Caco-2 (cell line): Measurements from ENCODE around the gene MTM1. TPM values are rescaled to one million over a fixed set of nuclear protein-coding genes. Genes with fewer than 3 reads are reported as not detected.

Experiments used
- BruUV-seq: library from RNA; stranded (reverse); fragments of 400-500 nt; replicated peaks from 2 replicates; lab custom pipeline; 2021; lab: Mats Ljungman, UMichigan
- CTCF ChIA-PET: fragments of 300-600 bp; sonication (Branson Sonifier 250); formaldehyde crosslinking; loops from one replicate; lab custom pipeline; 2022; ENCODE audit warnings: antibody characterized with exemption; lab: Charles Lee
- POLR2A ChIA-PET: fragments of 300-600 bp; sonication (Branson Sonifier 250); formaldehyde crosslinking; loops from one replicate; lab custom pipeline; 2022; ENCODE audit warnings: antibody characterized with exemption; lab: Charles Lee
- DNase-seq, 2 experiments: peaks; one replicate each; pipeline versions ENCODE4 v3.0.0 to v3.0.0-alpha.2; 2020 to 2022
- H3K27me3 ChIP-seq: replicated peaks from 2 replicates; pipeline ENCODE4 v1.6.0; 2011; ENCODE audit warnings: low read length; ENCODE audit not compliant: control insufficient read depth, insufficient read depth
- H3K36me3 ChIP-seq: 2 replicates; pipeline ENCODE4 v1.5.1; 2011; ENCODE audit warnings: low read length; ENCODE audit not compliant: control insufficient read depth, insufficient read depth
- H3K4me1 ChIP-seq: fragments of 250-450 bp; sonication (Bioruptor Pico); 2 replicates; pipeline ENCODE4 v1.5.1; 2020; ENCODE audit warnings: mild to moderate bottlenecking
- H3K4me3 ChIP-seq: 2 replicates; pipeline ENCODE4 v1.5.1; 2011; ENCODE audit warnings: low read depth, mild to moderate bottlenecking, control low read depth, low read length
- H3K9me3 ChIP-seq: fragments of 250-450 bp; sonication (Bioruptor Pico); 2 replicates; pipeline ENCODE4 v1.5.1; 2020; ENCODE audit warnings: mild to moderate bottlenecking, moderate library complexity
- H3K27ac Mint-ChIP-seq: one replicate; pipeline ENCODE4 v1.8.0; 2022; ENCODE audit warnings: mixed read lengths; ENCODE audit not compliant: unreplicated experiment
- H3K27me3 Mint-ChIP-seq: one replicate; pipeline ENCODE4 v1.8.0; 2022; ENCODE audit warnings: mixed read lengths; ENCODE audit not compliant: insufficient read depth, unreplicated experiment
- H3K36me3 Mint-ChIP-seq: one replicate; pipeline ENCODE4 v1.8.0; 2022; ENCODE audit warnings: mild to moderate bottlenecking, mixed read lengths; ENCODE audit not compliant: insufficient read depth, unreplicated experiment
- H3K4me1 Mint-ChIP-seq: one replicate; pipeline ENCODE4 v1.8.0; 2022; ENCODE audit warnings: low read depth, mixed read lengths; ENCODE audit not compliant: unreplicated experiment
- H3K4me3 Mint-ChIP-seq: one replicate; pipeline ENCODE4 v1.8.0; 2022; ENCODE audit warnings: mild to moderate bottlenecking, moderate library complexity, mixed read lengths; ENCODE audit not compliant: unreplicated experiment
- H3K9me3 Mint-ChIP-seq: one replicate; pipeline ENCODE4 v1.8.0; 2022; ENCODE audit warnings: mixed read lengths; ENCODE audit not compliant: unreplicated experiment
- CTCF ChIP-seq, 2 experiments: fragments of 200-600 bp in 1 of 2; IDR thresholded peaks; 1 replicate in 1 of 2; 2 replicates in 1 of 2; pipeline versions ENCODE4 v1.5.1 to v1.8.0; 2011 to 2022; ENCODE audit warnings: antibody characterized with exemption in 1 of 2, control low read depth in 1 of 2, inconsistent platforms in 1 of 2, low read depth in 1 of 2, low read length in 1 of 2, mild to moderate bottlenecking in 1 of 2, moderate library complexity in 1 of 2; ENCODE audit not compliant: insufficient read depth in 1 of 2, severe bottlenecking in 1 of 2, unreplicated experiment in 1 of 2
- intact Hi-C: fragments of 100-400 bp; cut with micrococcal nuclease; formaldehyde crosslinking; loops from one replicate; pipeline ENCODE4 v1.10.0; 2022; ENCODE audit not compliant: unreplicated experiment
- total RNA-seq: library from RNA; stranded (reverse); gene quantifications from 2 replicates; pipeline ENCODE4 v1.2.3, GENCODE V29; 2022

The MTM1 gene
- total RNA-seq, 1 experiment from 2014 or later = 9.7 TPM

- ChIA-PET POLR2A (no interaction called here), CTCF (no interaction called here)
- H3K9me3 Mint-ChIP-seq = peaks cover 21% of the 10 kb centered on the region
- no peak overlapping the region for H3K27ac Mint-ChIP-seq
- H3K4me3 Mint-ChIP-seq = no peak overlapping the region
- DNase-seq = no peak
- H3K36me3 Mint-ChIP-seq = no peaks in the 10 kb centered on the region
- BruUV-seq = no TSS peak
- no peaks in the 10 kb centered on the region for H3K9me3 ChIP-seq
- H3K4me3 ChIP-seq = no peak overlapping the region
- no peaks in the 10 kb centered on the region for H3K27me3 ChIP-seq
- no peaks in the 10 kb centered on the region for H3K27me3 Mint-ChIP-seq
- TF ChIP-seq CTCF (IDR thresholded peaks at IDR 0.05; ENCODE audit: insufficient read depth in 1 of 2, low read depth in 1 of 2, low read length in 1 of 2, severe bottlenecking in 1 of 2, unreplicated experiment in 1 of 2) = no peak
- H3K4me1 Mint-ChIP-seq = no peaks in the 10 kb centered on the region
- intact Hi-C loops = no loop called here
- no peaks in the 10 kb centered on the region for H3K4me1 ChIP-seq
- no peaks in the 10 kb centered on the region for H3K36me3 ChIP-seq
These were observed 31.8 kb upstream of the MTM1 start for GRCh38 chrX:150536455-150537116.

- no peaks in the 10 kb centered on the region for H3K36me3 Mint-ChIP-seq
- CTCF ChIA-PET = no interaction called here
- intact Hi-C loops = no loop called here
- H3K4me3 Mint-ChIP-seq = no peak overlapping the region
- Histone ChIP-seq H3K4me3 (no peak overlapping the region), H3K36me3 (no peaks in the 10 kb centered on the region), H3K4me1 (no peaks in the 10 kb centered on the region), H3K27me3 (no peaks in the 10 kb centered on the region), H3K9me3 (no peaks in the 10 kb centered on the region)
- DNase-seq = no peak
- H3K27ac Mint-ChIP-seq = no peak overlapping the region
- no peak for TF ChIP-seq CTCF (IDR thresholded peaks at IDR 0.05; ENCODE audit: insufficient read depth in 1 of 2, low read depth in 1 of 2, low read length in 1 of 2, severe bottlenecking in 1 of 2, unreplicated experiment in 1 of 2)
- BruUV-seq = no TSS peak
- peaks cover 21% of the 10 kb centered on the region for H3K9me3 Mint-ChIP-seq
- no peaks in the 10 kb centered on the region for H3K27me3 Mint-ChIP-seq
- no peaks in the 10 kb centered on the region for H3K4me1 Mint-ChIP-seq
- POLR2A ChIA-PET = no interaction called here
These were observed 30.6 kb upstream of the MTM1 start for GRCh38 chrX:150537851-150538250.

- no peaks in the 10 kb centered on the region for H3K4me1 ChIP-seq
- no peak for DNase-seq
- no peaks in the 10 kb centered on the region for H3K27me3 Mint-ChIP-seq
- no peaks in the 10 kb centered on the region for H3K9me3 ChIP-seq
- no peaks in the 10 kb centered on the region for H3K27me3 ChIP-seq
- H3K36me3 Mint-ChIP-seq = no peaks in the 10 kb centered on the region
- POLR2A ChIA-PET = no interaction called here
- H3K27ac Mint-ChIP-seq = no peak overlapping the region
- no peak overlapping the region for H3K4me3 Mint-ChIP-seq
- H3K9me3 Mint-ChIP-seq = peaks cover 6% of the 10 kb centered on the region
- H3K36me3 ChIP-seq = no peaks in the 10 kb centered on the region
- no peak for TF ChIP-seq CTCF (IDR thresholded peaks at IDR 0.05; ENCODE audit: insufficient read depth in 1 of 2, low read depth in 1 of 2, low read length in 1 of 2, severe bottlenecking in 1 of 2, unreplicated experiment in 1 of 2)
- H3K4me3 ChIP-seq = no peak overlapping the region
- no peaks in the 10 kb centered on the region for H3K4me1 Mint-ChIP-seq
- CTCF ChIA-PET = no interaction called here
- BruUV-seq = no TSS peak
- intact Hi-C loops = loop anchor here (5.0 kb wide), 1 partner anchor 86 kb away; no protein-coding TSS in a partner anchor
These were observed 27.5 kb upstream of the MTM1 start for GRCh38 chrX:150540965-150541364.
